HepG2 (cell line): Measurements from ENCODE around the gene RTBDN. TPM values are rescaled to one million over a fixed set of nuclear protein-coding genes. Genes with fewer than 3 reads are reported as not detected.

Experiments
- CENPT ChIP-seq: sonication (generic); formaldehyde crosslinking; IDR thresholded peaks from 2 replicates; pipeline ENCODE4 v1.8.0; 2022; ENCODE audit warnings: low read depth, mild to moderate bottlenecking, moderate library complexity, missing genetic modification reagents
- DPF2 ChIP-seq: sonication (generic); formaldehyde crosslinking; IDR thresholded peaks from 2 replicates; pipeline ENCODE4 v1.4.0; 2020; ENCODE audit warnings: mild to moderate bottlenecking, low read depth, missing genetic modification reagents, borderline replicate concordance
- FLYWCH1 ChIP-seq: sonication (generic); formaldehyde crosslinking; IDR thresholded peaks from 2 replicates; pipeline ENCODE4 v1.8.1; 2023; ENCODE audit warnings: mild to moderate bottlenecking, missing genetic modification reagents
- KDM5A ChIP-seq: fragments of 200-600 bp; sonication (generic); IDR thresholded peaks from 2 replicates; pipeline ENCODE4 v1.7.0; 2018; ENCODE audit warnings: antibody characterized with exemption, mild to moderate bottlenecking, low read length, borderline replicate concordance
- NCOA2 ChIP-seq: sonication (generic); formaldehyde crosslinking; IDR thresholded peaks from 2 replicates; pipeline ENCODE4 v1.8.0; 2022; ENCODE audit warnings: inconsistent platforms
- NPAS2 ChIP-seq: sonication (generic); formaldehyde crosslinking; IDR thresholded peaks from 2 replicates; pipeline ENCODE4 v1.8.0; 2022; ENCODE audit warnings: mild to moderate bottlenecking, missing genetic modification reagents, borderline replicate concordance
- SCMH1 ChIP-seq: sonication (generic); formaldehyde crosslinking; IDR thresholded peaks from 2 replicates; pipeline ENCODE4 v1.9.0; 2021; ENCODE audit warnings: missing genetic modification reagents, mild to moderate bottlenecking, borderline replicate concordance
- ZFP82 ChIP-seq: sonication (generic); formaldehyde crosslinking; IDR thresholded peaks from 2 replicates; pipeline ENCODE4 v1.5.1; 2020; ENCODE audit warnings: mild to moderate bottlenecking, missing genetic modification reagents, borderline replicate concordance
- ZNF362 ChIP-seq: sonication (generic); formaldehyde crosslinking; IDR thresholded peaks from 2 replicates; pipeline ENCODE4 v1.4.0; 2020; ENCODE audit warnings: missing genetic modification reagents, mild to moderate bottlenecking, borderline replicate concordance
- ZNF430 ChIP-seq: sonication (generic); formaldehyde crosslinking; IDR thresholded peaks from 2 replicates; pipeline ENCODE4 v1.9.0; 2021; ENCODE audit warnings: mild to moderate bottlenecking, missing genetic modification reagents
- ZNF484 ChIP-seq: sonication (generic); formaldehyde crosslinking; IDR thresholded peaks from 2 replicates; pipeline ENCODE4 v1.5.1; 2020; ENCODE audit warnings: mild to moderate bottlenecking, low read depth, missing genetic modification reagents, borderline replicate concordance
- ZNF567 ChIP-seq: sonication (generic); formaldehyde crosslinking; IDR thresholded peaks from 2 replicates; pipeline ENCODE4 v1.8.1; 2023; ENCODE audit warnings: mild to moderate bottlenecking, missing genetic modification reagents, borderline replicate concordance
- ZNF605 ChIP-seq: sonication (generic); formaldehyde crosslinking; IDR thresholded peaks from 2 replicates; pipeline ENCODE4 v1.8.0; 2022; ENCODE audit warnings: mild to moderate bottlenecking, missing genetic modification reagents
- ZNF720 ChIP-seq: sonication (generic); formaldehyde crosslinking; IDR thresholded peaks from 2 replicates; pipeline ENCODE4 v1.4.0; 2020; ENCODE audit warnings: missing genetic modification reagents
- polyA plus RNA-seq, 8 experiments: library from polyadenylated mRNA; depleted of rRNA in 3 of 8; stranded (reverse) in 7 of 8; unstranded in 1 of 8; fragments of >200 nt; fragmentation: Illumina TruSeq in 4 of 8; extraction: Trizol in 4 of 8; gene quantifications; 2 replicates each; pipeline versions ENCODE4 v1.2.1 to v1.2.3, GENCODE V29; 2011 to 2016; ENCODE audit warnings: low read depth in 4 of 8, missing spikeins in 1 of 8, mixed read lengths in 1 of 8; ENCODE audit not compliant: insufficient read depth in 1 of 8
- total RNA-seq, 5 experiments: library from RNA; depleted of rRNA; stranded (reverse); fragments of >200 nt; fragmentation: Illumina TruSeq; extraction: Trizol; gene quantifications; 2 replicates each; pipeline ENCODE4 v1.2.3, GENCODE V29; 2016; ENCODE audit warnings: low read depth in 1 of 5
- TF ChIP-seq, protein P1 (sequence below): sonication (generic); formaldehyde crosslinking; IDR thresholded peaks from 2 replicates; pipeline ENCODE4 v1.5.1; 2020; ENCODE audit warnings: mild to moderate bottlenecking, missing genetic modification reagents, moderate library complexity
- TF ChIP-seq, protein P2 (sequence below): sonication (generic); formaldehyde crosslinking; IDR thresholded peaks from 2 replicates; pipeline ENCODE4 v1.4.0; 2020; ENCODE audit warnings: missing genetic modification reagents, borderline replicate concordance
- TF ChIP-seq, protein P3 (sequence below): IDR thresholded peaks from 2 replicates; pipeline ENCODE4 v1.6.1; 2016; ENCODE audit warnings: missing compliant biosample characterization, missing genetic modification reagents, borderline replicate concordance

The RTBDN gene
- total and polyA plus RNA-seq, 2 of the 13 experiments (the other 11 are each of a cell fraction or from before 2014, with no cell fraction given), result 0.27 to 0.48 TPM

GRCh38 chr19:12779162-12779993 lies 55.0 kb downstream of the RTBDN start (continued):
- TF ChIP-seq ZNF362 (no peak), ZNF484 (CRISPR knock-in tag) (no peak), ZNF567 (CRISPR knock-in tag) (no peak), NPAS2 (CRISPR knock-in tag) (no peak), DPF2 (no peak), ZNF720 (CRISPR knock-in tag) (no peak), SCMH1 (no peak), ZNF430 (CRISPR knock-in tag) (peak; percentile 64; the same call in 1 of the 2 replicates), KDM5A (no peak), ZFP82 (CRISPR knock-in tag) (no peak), NCOA2 (CRISPR knock-in tag) (peak; percentile 15; the same call in 1 of the 2 replicates), FLYWCH1 (CRISPR knock-in tag) (no peak), ZNF605 (CRISPR knock-in tag) (peak; percentile 29; the same call in 1 of the 2 replicates), CENPT (no peak)
- TF ChIP-seq, protein P1, sequence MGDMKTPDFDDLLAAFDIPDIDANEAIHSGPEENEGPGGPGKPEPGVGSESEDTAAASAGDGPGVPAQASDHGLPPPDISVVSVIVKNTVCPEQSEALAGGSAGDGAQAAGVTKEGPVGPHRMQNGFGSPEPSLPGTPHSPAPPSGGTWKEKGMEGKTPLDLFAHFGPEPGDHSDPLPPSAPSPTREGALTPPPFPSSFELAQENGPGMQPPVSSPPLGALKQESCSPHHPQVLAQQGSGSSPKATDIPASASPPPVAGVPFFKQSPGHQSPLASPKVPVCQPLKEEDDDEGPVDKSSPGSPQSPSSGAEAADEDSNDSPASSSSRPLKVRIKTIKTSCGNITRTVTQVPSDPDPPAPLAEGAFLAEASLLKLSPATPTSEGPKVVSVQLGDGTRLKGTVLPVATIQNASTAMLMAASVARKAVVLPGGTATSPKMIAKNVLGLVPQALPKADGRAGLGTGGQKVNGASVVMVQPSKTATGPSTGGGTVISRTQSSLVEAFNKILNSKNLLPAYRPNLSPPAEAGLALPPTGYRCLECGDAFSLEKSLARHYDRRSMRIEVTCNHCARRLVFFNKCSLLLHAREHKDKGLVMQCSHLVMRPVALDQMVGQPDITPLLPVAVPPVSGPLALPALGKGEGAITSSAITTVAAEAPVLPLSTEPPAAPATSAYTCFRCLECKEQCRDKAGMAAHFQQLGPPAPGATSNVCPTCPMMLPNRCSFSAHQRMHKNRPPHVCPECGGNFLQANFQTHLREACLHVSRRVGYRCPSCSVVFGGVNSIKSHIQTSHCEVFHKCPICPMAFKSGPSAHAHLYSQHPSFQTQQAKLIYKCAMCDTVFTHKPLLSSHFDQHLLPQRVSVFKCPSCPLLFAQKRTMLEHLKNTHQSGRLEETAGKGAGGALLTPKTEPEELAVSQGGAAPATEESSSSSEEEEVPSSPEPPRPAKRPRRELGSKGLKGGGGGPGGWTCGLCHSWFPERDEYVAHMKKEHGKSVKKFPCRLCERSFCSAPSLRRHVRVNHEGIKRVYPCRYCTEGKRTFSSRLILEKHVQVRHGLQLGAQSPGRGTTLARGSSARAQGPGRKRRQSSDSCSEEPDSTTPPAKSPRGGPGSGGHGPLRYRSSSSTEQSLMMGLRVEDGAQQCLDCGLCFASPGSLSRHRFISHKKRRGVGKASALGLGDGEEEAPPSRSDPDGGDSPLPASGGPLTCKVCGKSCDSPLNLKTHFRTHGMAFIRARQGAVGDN (CRISPR knock-in tag), result peak; percentile 8; the same call in 1 of the 2 replicates
- TF ChIP-seq, protein P2, sequence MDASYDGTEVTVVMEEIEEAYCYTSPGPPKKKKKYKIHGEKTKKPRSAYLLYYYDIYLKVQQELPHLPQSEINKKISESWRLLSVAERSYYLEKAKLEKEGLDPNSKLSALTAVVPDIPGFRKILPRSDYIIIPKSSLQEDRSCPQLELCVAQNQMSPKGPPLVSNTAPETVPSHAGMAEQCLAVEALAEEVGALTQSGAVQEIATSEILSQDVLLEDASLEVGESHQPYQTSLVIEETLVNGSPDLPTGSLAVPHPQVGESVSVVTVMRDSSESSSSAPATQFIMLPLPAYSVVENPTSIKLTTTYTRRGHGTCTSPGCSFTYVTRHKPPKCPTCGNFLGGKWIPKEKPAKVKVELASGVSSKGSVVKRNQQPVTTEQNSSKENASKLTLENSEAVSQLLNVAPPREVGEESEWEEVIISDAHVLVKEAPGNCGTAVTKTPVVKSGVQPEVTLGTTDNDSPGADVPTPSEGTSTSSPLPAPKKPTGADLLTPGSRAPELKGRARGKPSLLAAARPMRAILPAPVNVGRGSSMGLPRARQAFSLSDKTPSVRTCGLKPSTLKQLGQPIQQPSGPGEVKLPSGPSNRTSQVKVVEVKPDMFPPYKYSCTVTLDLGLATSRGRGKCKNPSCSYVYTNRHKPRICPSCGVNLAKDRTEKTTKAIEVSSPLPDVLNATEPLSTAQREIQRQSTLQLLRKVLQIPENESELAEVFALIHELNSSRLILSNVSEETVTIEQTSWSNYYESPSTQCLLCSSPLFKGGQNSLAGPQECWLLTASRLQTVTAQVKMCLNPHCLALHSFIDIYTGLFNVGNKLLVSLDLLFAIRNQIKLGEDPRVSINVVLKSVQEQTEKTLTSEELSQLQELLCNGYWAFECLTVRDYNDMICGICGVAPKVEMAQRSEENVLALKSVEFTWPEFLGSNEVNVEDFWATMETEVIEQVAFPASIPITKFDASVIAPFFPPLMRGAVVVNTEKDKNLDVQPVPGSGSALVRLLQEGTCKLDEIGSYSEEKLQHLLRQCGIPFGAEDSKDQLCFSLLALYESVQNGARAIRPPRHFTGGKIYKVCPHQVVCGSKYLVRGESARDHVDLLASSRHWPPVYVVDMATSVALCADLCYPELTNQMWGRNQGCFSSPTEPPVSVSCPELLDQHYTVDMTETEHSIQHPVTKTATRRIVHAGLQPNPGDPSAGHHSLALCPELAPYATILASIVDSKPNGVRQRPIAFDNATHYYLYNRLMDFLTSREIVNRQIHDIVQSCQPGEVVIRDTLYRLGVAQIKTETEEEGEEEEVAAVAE (CRISPR knock-in tag), result no peak
- TF ChIP-seq, protein P3, sequence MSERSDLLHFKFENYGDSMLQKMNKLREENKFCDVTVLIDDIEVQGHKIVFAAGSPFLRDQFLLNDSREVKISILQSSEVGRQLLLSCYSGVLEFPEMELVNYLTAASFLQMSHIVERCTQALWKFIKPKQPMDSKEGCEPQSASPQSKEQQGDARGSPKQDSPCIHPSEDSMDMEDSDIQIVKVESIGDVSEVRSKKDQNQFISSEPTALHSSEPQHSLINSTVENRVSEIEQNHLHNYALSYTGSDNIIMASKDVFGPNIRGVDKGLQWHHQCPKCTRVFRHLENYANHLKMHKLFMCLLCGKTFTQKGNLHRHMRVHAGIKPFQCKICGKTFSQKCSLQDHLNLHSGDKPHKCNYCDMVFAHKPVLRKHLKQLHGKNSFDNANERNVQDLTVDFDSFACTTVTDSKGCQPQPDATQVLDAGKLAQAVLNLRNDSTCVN (CRISPR knock-in tag), result no peak
